22Rv1 (cell line): ENCODE data around the gene TPMT.

Source experiments
- H3K27ac ChIP-seq: fragments of 450-650 bp; 2 replicates; pipeline ENCODE4 v1.5.1; 2017
- ZFX ChIP-seq: fragments of 450-650 bp; IDR thresholded peaks from 2 replicates; pipeline ENCODE4 v1.6.1; 2017; ENCODE audit warnings: antibody characterized with exemption, borderline replicate concordance
- TF ChIP-seq, protein P1 (sequence below): fragments of 450-650 bp; IDR thresholded peaks from 2 replicates; pipeline ENCODE4 v1.5.1; 2017; ENCODE audit warnings: mild to moderate bottlenecking

The TPMT gene

DNA sequence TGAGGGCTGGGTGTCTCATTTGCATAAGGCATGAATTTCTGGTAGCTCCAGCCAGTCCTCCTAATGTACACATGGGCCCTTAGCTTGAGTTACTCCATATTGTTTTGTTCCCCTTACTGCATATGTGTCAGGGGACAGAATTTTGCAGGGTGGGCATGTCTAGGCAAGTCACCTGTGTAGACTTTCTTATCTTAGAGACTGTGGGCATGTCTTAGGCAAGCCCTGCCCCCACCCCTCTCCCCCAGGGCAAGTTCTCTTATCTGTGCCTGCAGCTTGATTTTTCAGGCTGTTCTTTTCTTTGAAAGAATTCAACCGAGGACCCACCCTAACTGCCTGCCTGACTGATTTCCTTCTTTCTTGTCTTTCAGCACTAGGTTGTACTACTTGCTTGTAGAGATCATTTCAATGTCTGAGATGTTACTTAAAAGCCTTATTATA is 64.5 kb downstream of the TPMT start:
- no peak for TF ChIP-seq ZFX
- TF ChIP-seq, protein P1, sequence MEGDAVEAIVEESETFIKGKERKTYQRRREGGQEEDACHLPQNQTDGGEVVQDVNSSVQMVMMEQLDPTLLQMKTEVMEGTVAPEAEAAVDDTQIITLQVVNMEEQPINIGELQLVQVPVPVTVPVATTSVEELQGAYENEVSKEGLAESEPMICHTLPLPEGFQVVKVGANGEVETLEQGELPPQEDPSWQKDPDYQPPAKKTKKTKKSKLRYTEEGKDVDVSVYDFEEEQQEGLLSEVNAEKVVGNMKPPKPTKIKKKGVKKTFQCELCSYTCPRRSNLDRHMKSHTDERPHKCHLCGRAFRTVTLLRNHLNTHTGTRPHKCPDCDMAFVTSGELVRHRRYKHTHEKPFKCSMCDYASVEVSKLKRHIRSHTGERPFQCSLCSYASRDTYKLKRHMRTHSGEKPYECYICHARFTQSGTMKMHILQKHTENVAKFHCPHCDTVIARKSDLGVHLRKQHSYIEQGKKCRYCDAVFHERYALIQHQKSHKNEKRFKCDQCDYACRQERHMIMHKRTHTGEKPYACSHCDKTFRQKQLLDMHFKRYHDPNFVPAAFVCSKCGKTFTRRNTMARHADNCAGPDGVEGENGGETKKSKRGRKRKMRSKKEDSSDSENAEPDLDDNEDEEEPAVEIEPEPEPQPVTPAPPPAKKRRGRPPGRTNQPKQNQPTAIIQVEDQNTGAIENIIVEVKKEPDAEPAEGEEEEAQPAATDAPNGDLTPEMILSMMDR = no peak
- no peak overlapping the region for H3K27ac ChIP-seq

DNA sequence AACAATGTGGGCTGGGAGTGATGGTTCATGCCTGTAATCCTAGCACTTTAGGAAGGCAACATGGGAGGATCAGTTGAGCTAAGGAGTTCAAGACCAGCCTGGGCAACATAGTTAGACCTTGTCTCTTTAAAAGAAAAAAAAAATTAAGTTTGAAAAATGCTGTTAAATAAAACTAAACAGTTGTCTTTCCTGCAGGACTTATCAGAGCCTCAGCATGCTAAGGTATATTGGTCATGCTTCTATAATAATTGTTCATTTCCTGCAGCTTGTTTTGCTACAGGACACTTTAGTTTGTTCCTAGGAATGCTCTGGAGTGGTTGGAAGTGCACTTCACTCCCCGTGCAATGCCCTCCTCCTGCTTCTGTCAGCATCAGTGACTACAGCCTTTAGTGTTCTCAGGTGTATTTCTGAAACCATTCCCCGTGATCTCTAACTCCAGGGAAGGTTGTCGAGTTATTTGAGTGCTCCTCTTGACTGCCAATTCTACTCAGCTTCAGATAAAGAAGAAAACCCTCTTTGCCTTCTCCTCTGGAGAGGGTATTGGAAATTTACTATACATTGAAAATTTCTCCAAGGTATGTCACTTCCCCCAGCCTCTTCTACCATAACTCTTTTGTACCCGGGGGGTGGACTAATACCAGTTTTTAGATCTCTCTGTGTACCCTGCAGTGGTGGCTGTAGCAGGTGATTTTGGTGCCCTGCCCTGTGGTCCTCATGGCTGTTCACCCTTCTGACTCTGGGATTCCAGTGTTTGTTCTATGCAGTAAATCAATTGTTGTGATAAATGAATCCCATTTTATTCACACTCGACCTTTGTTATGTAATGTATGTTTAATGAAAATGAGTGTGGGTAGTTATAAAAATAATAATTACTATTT is 66.2 kb downstream of the TPMT start:
- TF ChIP-seq, protein P1 = no peak
- TF ChIP-seq ZFX = no peak
- no peak overlapping the region for H3K27ac ChIP-seq

GRCh38 chr6:18087396-18088165 is 67.3 kb downstream of the TPMT start:
- no peak overlapping the region for H3K27ac ChIP-seq
- no peak for TF ChIP-seq ZFX
- TF ChIP-seq, protein P1 = no peak

DNA sequence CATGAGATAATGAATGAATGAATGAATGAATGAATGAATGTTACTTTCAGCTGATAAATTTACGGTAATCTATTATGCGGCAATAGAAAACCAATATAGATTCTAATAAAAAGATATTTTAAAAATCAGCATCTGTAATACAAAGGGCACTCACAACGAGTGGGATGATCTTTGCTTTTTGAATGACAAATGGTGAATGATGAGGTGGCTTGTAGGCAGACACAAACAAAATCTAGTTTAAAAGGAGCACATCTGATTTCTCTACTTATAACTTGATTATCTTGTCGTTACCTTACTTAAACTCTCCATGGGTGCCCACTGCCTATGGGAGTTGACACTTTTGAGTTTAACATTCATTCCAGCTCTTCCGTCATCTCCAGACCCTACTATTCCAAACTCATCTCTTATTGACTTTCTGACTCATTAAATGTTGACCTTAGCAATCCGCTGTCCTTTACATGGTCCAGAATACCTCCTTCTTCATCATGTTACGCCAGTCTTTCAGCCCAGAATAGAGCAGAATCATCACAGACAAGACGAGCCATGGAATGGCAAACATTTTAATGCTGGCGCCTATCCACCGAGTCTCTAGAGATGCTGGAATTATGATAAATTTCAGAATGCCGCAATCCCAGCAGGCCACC is 73.7 kb downstream of the TPMT start:
- no peak overlapping the region for H3K27ac ChIP-seq
- TF ChIP-seq, protein P1 = no peak

DNA sequence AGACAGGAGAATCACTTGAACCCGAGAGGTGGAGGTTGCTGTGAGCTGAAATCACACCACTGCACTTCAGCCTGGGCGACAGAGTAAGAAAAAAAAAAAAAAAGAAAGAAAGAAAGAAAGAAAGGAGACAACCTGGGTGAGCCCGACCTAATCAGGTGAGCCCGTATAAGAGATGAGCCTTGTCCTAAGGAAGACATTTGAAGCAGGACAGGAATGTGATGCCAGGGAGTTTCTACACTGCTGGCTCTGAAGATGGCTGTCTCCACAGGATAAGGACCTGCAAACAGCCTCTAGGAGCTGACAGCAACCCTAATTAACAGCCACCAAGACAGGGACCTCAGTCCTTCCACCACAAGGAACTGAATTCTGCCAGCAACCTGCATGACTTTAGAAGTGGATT is 74.3 kb downstream of the TPMT start:
- no peak for TF ChIP-seq ZFX
- TF ChIP-seq, protein P1 = no peak
- H3K27ac ChIP-seq = no peak overlapping the region

DNA sequence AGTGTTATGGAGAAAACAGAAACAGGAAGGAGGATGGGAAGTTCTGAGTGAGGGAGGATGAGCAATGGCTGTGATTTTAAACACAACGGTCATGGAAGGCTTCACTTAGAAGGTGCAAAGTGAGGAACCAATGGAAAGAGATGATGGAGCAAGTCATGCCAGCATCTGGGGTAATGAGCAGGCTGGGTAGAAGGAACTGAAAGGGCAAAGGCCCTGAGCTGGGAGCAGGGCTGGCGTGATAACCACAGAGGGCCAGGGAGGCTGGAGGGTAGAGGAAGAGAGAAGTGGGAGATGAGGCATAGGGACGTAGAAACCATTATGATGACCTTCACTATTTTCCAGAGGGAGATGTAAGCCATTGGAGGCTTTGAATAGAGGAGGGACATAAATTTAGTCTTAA is 76.0 kb downstream of the TPMT start:
- no peak overlapping the region for H3K27ac ChIP-seq
- no peak for TF ChIP-seq ZFX
- TF ChIP-seq, protein P1 = no peak
